HCT116 (cell line): ENCODE measurements around the gene NXPE3. TPM values are rescaled to one million over a fixed set of nuclear protein-coding genes. Genes with fewer than 3 reads are reported as not detected.

Experiments used
- ATAC-seq: fragments of 200-7000 bp; cut with Tn5 transposase; 2 replicates; pipeline ENCODE4 v1.9.1; 2020; ENCODE audit warnings: mild to moderate bottlenecking, moderate library complexity
- BruUV-seq: library from RNA; stranded (reverse); fragments of 400-500 nt; replicated peaks from 2 replicates; lab custom pipeline; 2021; lab: Mats Ljungman, UMichigan
- CTCF ChIA-PET: fragments of 300-600 bp; sonication (Branson Sonifier 250); formaldehyde crosslinking; loops from one replicate; lab custom pipeline; 2021; ENCODE audit warnings: antibody characterized with exemption; lab: Charles Lee
- POLR2A ChIA-PET: fragments of 300-600, 350-600 bp; sonication (Branson Sonifier 250); formaldehyde crosslinking; loops from one replicate; lab custom pipeline; 2021; ENCODE audit warnings: antibody characterized with exemption; lab: Charles Lee
- RAD21 ChIA-PET, 2 experiments: fragments of 300-600 bp; sonication (Branson Sonifier 250); formaldehyde crosslinking; loops; one replicate each; lab custom pipeline; 2023; ENCODE audit warnings: low total read pairs in 2 of 2; ENCODE audit not compliant: uncharacterized antibody in 2 of 2, unreplicated experiment in 2 of 2, low non-redundant PET in 1 of 2; lab: Charles Lee
- DNase-seq: peaks from one replicate; pipeline ENCODE4 v3.0.0-alpha.2; 2010; ENCODE audit warnings: low read depth, low spot score
- H2AFZ ChIP-seq: fragments of 200-600 bp; shearing (Covaris generic), sonication (generic); 2 replicates; pipeline ENCODE4 v1.6.1; 2017; ENCODE audit warnings: low read depth, mixed run types, mixed read lengths, antibody characterized with exemption, low read length; ENCODE audit not compliant: poor library complexity, severe bottlenecking
- H3K27ac ChIP-seq: 2 replicates; pipeline ENCODE4 v1.5.1; 2012; ENCODE audit warnings: low read depth, low read length
- H3K27me3 ChIP-seq: fragments of 200-600 bp; sonication (generic); 2 replicates; pipeline ENCODE4 v1.6.1; 2016; ENCODE audit warnings: mixed run types, low read length, mixed read lengths; ENCODE audit not compliant: insufficient read depth
- H3K36me3 ChIP-seq, 2 experiments: fragments of 200-500 bp in 1 of 2; fragments of 200-600 bp in 1 of 2; sonication (Bioruptor generic) in 1 of 2; sonication (generic) in 1 of 2; 2 replicates each; pipeline versions ENCODE4 v1.5.1 to v1.6.1; 2014 to 2016; ENCODE audit warnings: low read length in 2 of 2, inconsistent platforms in 1 of 2, mixed read lengths in 1 of 2, mixed run types in 1 of 2; ENCODE audit not compliant: insufficient read depth in 2 of 2, control insufficient read depth in 1 of 2
- H3K4me1 ChIP-seq, 2 experiments: fragments of 200-600 bp in 1 of 2; sonication (generic) in 1 of 2; 2 replicates each; pipeline versions ENCODE4 v1.5.1 to v1.6.1; 2012 to 2017; ENCODE audit warnings: low read length in 2 of 2, inconsistent platforms in 1 of 2, mild to moderate bottlenecking in 1 of 2, mixed read lengths in 1 of 2, mixed run types in 1 of 2, moderate library complexity in 1 of 2; ENCODE audit not compliant: insufficient read depth in 2 of 2, control insufficient read depth in 1 of 2
- H3K4me2 ChIP-seq: fragments of 200-600 bp; sonication (generic); 2 replicates; pipeline ENCODE4 v1.6.1; 2017; ENCODE audit warnings: mixed run types, low read length, mixed read lengths
- H3K4me3 ChIP-seq, 2 experiments: fragments of 200-600 bp in 1 of 2; sonication (generic) in 1 of 2; replicated peaks in 1 of 2; 2 replicates each; pipeline ENCODE4 v1.5.1; 2011 to 2016; ENCODE audit warnings: low read length in 2 of 2, control low read depth in 1 of 2, low read depth in 1 of 2, mild to moderate bottlenecking in 1 of 2, mixed read lengths in 1 of 2, mixed run types in 1 of 2
- H3K79me2 ChIP-seq: fragments of 200-600 bp; sonication (generic); 2 replicates; pipeline ENCODE4 v1.6.1; 2017; ENCODE audit warnings: mild to moderate bottlenecking, mixed run types, low read length, moderate library complexity, mixed read lengths; ENCODE audit not compliant: insufficient read depth
- H3K9ac ChIP-seq: fragments of 200-600 bp; sonication (generic); 2 replicates; pipeline ENCODE4 v1.6.1; 2016; ENCODE audit warnings: low read length, mixed read lengths
- H3K9me2 ChIP-seq: fragments of 200-600 bp; sonication (generic), shearing (Covaris generic); 2 replicates; pipeline ENCODE4 v1.6.1; 2017; ENCODE audit warnings: mixed run types, mild to moderate bottlenecking, moderate library complexity; ENCODE audit not compliant: insufficient read depth
- H3K9me3 ChIP-seq, 2 experiments: fragments of 200-500 bp in 1 of 2; fragments of 200-600 bp in 1 of 2; sonication (Bioruptor generic) in 1 of 2; sonication (generic) in 1 of 2; 2 replicates each; pipeline ENCODE4 v1.6.1; 2014 to 2017; ENCODE audit warnings: low read length in 2 of 2, mixed read lengths in 2 of 2, inconsistent platforms in 1 of 2, low read depth in 1 of 2, mild to moderate bottlenecking in 1 of 2, mixed run types in 1 of 2, moderate library complexity in 1 of 2; ENCODE audit not compliant: control insufficient read depth in 1 of 2, insufficient read depth in 1 of 2
- H4K20me1 ChIP-seq: fragments of 200-600 bp; sonication (generic), shearing (Covaris generic); 2 replicates; pipeline ENCODE4 v1.6.1; 2017; ENCODE audit warnings: mixed run types, mild to moderate bottlenecking, moderate library complexity; ENCODE audit not compliant: insufficient read depth
- CEBPB ChIP-seq: IDR thresholded peaks from 2 replicates; pipeline ENCODE4 v1.6.1; 2012; ENCODE audit warnings: low read depth
- EGR1 ChIP-seq: IDR thresholded peaks from 2 replicates; pipeline ENCODE4 v1.6.1; 2012; ENCODE audit warnings: low read depth
- FOSL1 ChIP-seq: IDR thresholded peaks from 2 replicates; pipeline ENCODE4 v1.6.1; 2012; ENCODE audit warnings: low read depth
- TCF7L2 ChIP-seq: IDR thresholded peaks from 2 replicates; pipeline ENCODE4 v1.7.0; 2011; ENCODE audit warnings: borderline replicate concordance, inconsistent platforms; ENCODE audit not compliant: insufficient read depth, insufficient read length; ENCODE audit errors: extremely low read depth
- ZNF274 ChIP-seq: fragments of 200-500 bp; sonication (Bioruptor generic); IDR thresholded peaks from 2 replicates; pipeline ENCODE4 v1.6.1; 2014; ENCODE audit warnings: mild to moderate bottlenecking, low read depth, low read length, inconsistent platforms
- intact Hi-C: fragments of 100-400 bp; cut with micrococcal nuclease; formaldehyde crosslinking; loops from 2 replicates; pipeline ENCODE4 v1.10.0; 2022
- total RNA-seq: library from RNA; stranded (reverse); gene quantifications from one replicate; pipeline ENCODE4 v1.2.1, GENCODE V29; 2021; ENCODE audit not compliant: unreplicated experiment
- TF ChIP-seq, protein P1 (sequence below), 3 experiments: fragments of 200-600 bp in 1 of 3; sonication (generic) in 1 of 3; IDR thresholded peaks in 2 of 3; conservative IDR thresholded peaks in 1 of 3; 2 replicates each; pipeline ENCODE4 v1.5.1; 2012 to 2017; ENCODE audit warnings: low read depth in 2 of 3, low read length in 2 of 3, antibody characterized with exemption in 1 of 3, borderline replicate concordance in 1 of 3, control low read depth in 1 of 3, mild to moderate bottlenecking in 1 of 3, mixed read lengths in 1 of 3, mixed run types in 1 of 3, moderate library complexity in 1 of 3; ENCODE audit not compliant: insufficient read depth in 1 of 3
- TF ChIP-seq, protein P2 (sequence below): IDR thresholded peaks from 2 replicates; pipeline ENCODE4 v1.6.1; 2012
- TF ChIP-seq, protein P3 (sequence below): IDR thresholded peaks from 2 replicates; pipeline ENCODE4 v1.6.1; 2011; ENCODE audit warnings: mild to moderate bottlenecking, low read length, moderate library complexity; ENCODE audit not compliant: insufficient replicate concordance; ENCODE audit errors: extremely low read depth

The NXPE3 gene
- total RNA-seq, 1 experiment from 2014 or later = 4.3 TPM

GRCh38 chr3:101867511-101867910 is 88.5 kb downstream of the NXPE3 start:
- H3K27ac ChIP-seq = no peak overlapping the region
- H3K9ac ChIP-seq = no peak overlapping the region
- H2AFZ ChIP-seq = no peak overlapping the region
- no peaks in the 10 kb centered on the region for H3K79me2 ChIP-seq
- no peak for TF ChIP-seq CEBPB
- TF ChIP-seq TCF7L2 = no peak
- TF ChIP-seq, protein P1, sequence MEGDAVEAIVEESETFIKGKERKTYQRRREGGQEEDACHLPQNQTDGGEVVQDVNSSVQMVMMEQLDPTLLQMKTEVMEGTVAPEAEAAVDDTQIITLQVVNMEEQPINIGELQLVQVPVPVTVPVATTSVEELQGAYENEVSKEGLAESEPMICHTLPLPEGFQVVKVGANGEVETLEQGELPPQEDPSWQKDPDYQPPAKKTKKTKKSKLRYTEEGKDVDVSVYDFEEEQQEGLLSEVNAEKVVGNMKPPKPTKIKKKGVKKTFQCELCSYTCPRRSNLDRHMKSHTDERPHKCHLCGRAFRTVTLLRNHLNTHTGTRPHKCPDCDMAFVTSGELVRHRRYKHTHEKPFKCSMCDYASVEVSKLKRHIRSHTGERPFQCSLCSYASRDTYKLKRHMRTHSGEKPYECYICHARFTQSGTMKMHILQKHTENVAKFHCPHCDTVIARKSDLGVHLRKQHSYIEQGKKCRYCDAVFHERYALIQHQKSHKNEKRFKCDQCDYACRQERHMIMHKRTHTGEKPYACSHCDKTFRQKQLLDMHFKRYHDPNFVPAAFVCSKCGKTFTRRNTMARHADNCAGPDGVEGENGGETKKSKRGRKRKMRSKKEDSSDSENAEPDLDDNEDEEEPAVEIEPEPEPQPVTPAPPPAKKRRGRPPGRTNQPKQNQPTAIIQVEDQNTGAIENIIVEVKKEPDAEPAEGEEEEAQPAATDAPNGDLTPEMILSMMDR (IDR thresholded peaks at IDR 0.05 in 2 of 3, conservative IDR thresholded peaks at IDR 0.05 in 1 of 3; ENCODE audit: borderline replicate concordance in 1 of 3, insufficient read depth in 1 of 3, low read depth in 2 of 3, low read length in 2 of 3) = no peak
- TF ChIP-seq, protein P2, sequence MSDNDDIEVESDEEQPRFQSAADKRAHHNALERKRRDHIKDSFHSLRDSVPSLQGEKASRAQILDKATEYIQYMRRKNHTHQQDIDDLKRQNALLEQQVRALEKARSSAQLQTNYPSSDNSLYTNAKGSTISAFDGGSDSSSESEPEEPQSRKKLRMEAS = no peak
- no peak for TF ChIP-seq FOSL1
- no peak for TF ChIP-seq EGR1
- TF ChIP-seq ZNF274 = no peak
- TF ChIP-seq, protein P3, sequence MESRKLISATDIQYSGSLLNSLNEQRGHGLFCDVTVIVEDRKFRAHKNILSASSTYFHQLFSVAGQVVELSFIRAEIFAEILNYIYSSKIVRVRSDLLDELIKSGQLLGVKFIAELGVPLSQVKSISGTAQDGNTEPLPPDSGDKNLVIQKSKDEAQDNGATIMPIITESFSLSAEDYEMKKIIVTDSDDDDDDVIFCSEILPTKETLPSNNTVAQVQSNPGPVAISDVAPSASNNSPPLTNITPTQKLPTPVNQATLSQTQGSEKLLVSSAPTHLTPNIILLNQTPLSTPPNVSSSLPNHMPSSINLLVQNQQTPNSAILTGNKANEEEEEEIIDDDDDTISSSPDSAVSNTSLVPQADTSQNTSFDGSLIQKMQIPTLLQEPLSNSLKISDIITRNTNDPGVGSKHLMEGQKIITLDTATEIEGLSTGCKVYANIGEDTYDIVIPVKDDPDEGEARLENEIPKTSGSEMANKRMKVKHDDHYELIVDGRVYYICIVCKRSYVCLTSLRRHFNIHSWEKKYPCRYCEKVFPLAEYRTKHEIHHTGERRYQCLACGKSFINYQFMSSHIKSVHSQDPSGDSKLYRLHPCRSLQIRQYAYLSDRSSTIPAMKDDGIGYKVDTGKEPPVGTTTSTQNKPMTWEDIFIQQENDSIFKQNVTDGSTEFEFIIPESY = no peak
- intact Hi-C loops = no loop called here
- no peak for ATAC-seq
- H3K9me2 ChIP-seq = no peaks in the 10 kb centered on the region
- RAD21 ChIA-PET = no interaction called here
- POLR2A ChIA-PET = interaction anchor here (1.4 kb wide), 1 partner anchor 18 kb away, joined by 8 read pairs; the partner anchor contains the start of gene NFKBIZ
- CTCF ChIA-PET = interaction anchor here (1.1 to 1.7 kb wide), 2 partner anchors 8 to 358 kb away, joined by 3 to 7 read pairs; no protein-coding TSS in a partner anchor
- H3K9me3 ChIP-seq = no peaks in the 10 kb centered on the region
- no TSS peak for BruUV-seq
- H3K27me3 ChIP-seq = no peaks in the 10 kb centered on the region
- H4K20me1 ChIP-seq = no peaks in the 10 kb centered on the region
- H3K4me3 ChIP-seq = no peak overlapping the region
- no peak overlapping the region for H3K4me2 ChIP-seq
- H3K4me1 ChIP-seq = peaks cover 14 to 16% of the 10 kb centered on the region in 2 experiments
- DNase-seq = no peak
- H3K36me3 ChIP-seq = no peaks in the 10 kb centered on the region
